Stimulated activated CD4-positive, alpha-beta T cell treated with anti-CD3 and anti-CD28 coated beads, Interleukin-2, amount 100 ng/mL, for 24 hours (primary cell): Measurements from ENCODE around the gene KCTD4.
"Not testable (repeated sequence)": the region's sequence is repeated elsewhere in the genome, so short reads cannot be mapped to it uniquely, and the experiment has no call there.

Experiments
- DNase-seq, 2 donors: peaks; one replicate each; pipeline ENCODE4 v3.0.0-alpha.2; 2020

The KCTD4 gene

GRCh38 chr13:45215392-45216077 lies 14.7 kb upstream of the KCTD4 start:
- no peak for DNase-seq

DNA sequence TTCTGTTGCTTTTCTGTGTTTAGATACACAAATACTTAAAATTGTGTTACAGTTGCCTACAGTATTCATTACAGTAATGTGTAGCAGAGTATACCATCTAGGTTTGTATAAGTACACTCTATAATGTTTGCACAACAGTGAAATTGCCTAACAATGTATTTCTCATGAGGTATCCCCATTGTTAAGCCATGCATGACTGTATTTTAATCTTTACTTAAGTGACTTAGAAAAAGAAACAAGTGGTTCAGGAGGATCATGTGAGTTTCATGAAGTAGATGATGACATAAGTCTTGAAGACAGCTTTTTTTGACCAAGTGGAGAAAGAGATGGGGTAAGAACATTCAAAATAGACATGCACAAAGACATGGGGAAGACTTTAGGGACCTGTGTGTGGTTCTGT lies 8.4 kb upstream of the KCTD4 start:
- no peak for DNase-seq

- no peak for DNase-seq
These were observed 7.3 kb upstream of the KCTD4 start for GRCh38 chr13:45208132-45208531.

GRCh38 chr13:45207319-45207718 lies 6.5 kb upstream of the KCTD4 start:
- DNase-seq: no peak

- DNase-seq: no peak
These were observed 5.5 kb upstream of the KCTD4 start for GRCh38 chr13:45206340-45206739.

DNA sequence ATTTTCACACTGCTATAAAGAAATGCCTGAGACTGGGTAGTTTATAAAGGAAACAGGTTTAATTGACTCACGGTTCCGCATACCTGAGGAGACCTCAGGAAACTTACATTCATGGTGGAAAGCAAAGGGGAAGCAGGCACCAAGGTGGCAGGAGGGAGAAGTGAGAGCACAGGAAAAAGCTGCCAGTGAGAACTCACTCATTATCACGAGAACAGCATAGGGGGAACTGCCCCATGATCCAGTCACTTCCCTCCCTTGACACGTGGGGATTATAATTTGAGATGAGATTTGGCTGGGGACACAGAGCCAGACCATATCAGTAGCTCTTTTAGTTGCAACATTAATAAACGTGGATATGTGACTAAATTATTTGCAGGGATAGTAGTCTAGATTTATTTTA lies 4.3 kb upstream of the KCTD4 start:
- no peak for DNase-seq

DNA sequence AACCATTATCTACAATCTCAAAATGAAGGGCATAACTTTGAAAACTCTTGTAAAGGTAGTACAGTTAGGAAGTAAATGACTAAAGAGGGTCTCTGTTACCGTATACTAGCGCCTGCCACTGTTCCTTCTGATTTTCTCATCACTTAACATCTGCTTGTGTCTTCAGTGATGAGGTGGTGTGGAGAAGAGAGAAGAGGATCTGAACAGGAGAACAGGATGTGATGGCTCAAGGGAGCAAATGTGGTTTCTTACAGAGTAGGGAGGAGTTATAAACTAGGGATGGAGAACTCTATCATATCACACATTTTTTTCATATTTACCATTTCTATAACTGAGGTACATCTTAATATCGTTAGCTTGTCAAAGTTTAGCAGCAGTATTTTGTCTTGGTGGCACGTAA lies 1.1 kb downstream of the KCTD4 start:
- DNase-seq: no peak

DNA sequence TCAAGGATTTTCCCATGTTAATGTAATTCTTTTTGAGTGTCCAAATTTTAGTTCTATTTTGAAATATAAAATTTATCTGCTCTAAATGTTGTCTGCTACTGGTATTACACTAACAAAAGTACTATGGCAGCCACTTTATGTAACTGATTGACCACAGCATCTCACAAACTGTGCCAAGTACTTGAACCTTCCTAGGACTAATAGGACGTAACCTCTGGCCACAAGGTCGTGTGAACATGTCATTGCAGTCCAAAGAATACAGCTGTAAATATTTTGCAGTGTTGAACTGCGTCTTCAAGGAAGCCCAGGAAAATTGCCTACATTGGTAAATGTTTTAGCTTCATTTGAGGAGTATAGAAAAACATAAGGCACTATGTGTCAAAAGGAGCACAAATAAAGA lies 1.9 kb downstream of the KCTD4 start:
- no peak for DNase-seq

GRCh38 chr13:45198041-45198440 lies 2.8 kb downstream of the KCTD4 start:
- DNase-seq: no peak

GRCh38 chr13:45196622-45197021 lies 4.2 kb downstream of the KCTD4 start:
- DNase-seq: no peak

- DNase-seq: no peak
These were observed 4.7 kb downstream of the KCTD4 start for GRCh38 chr13:45196096-45196495.

DNA sequence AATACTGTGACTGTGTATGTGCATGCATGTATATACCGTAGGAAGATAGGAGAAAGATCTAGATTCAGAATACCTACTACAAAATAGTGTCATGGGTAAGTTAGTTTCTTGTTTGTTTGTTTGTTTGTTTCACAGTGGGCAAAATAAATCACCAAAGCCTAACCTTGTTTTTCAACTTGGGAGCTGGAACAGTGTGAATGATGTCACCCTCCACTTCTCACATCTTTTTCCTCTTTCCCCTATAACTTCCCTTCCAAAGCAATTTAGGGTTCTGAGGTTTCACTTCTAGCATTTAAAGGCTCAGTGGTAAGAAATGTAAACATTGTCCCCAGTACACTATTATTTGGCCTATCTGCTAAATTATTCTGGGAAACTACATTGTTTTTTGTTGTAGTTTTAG lies 5.4 kb downstream of the KCTD4 start:
- no peak for DNase-seq

DNA sequence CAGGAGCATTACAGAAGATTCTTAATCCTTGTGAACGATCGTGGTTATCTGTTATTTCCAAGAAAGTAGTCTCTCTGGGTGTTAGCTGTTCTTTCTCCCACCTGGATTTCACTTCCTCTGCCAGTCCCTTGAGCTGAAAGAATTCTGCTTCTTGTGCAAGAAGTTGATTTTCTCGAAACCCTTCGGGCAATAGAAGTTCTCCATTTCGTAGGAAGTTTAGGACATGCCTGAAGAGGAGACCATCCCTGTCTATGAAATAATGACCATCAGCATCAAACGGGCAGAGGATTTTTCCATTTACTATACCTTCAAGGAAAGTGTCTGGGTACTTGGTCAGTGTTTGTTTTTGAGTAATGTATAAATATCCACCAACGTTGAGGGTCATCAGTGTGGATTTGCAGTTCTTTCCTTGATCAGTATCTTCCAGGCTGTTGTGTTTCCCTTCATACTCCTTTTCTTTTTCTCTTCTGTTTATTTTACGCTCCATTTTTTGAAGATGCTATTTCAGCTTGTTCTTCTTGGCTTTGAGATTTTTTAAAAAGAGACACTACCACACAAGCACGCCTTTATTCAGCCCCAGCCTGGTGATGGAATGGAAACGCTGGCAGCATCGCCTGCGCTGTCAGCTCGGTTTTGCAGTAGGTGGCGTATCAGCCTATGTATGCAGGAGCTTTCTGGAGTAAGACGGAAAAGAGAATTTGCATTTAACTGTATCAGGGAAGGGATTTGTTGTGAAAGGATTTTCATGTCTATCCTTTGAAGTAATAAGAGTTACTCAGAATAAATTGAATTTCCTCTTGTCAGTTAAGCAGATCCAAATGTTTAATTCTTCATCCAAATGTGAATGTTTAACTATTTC lies 6.5 kb downstream of the KCTD4 start:
- DNase-seq: no peak

DNA sequence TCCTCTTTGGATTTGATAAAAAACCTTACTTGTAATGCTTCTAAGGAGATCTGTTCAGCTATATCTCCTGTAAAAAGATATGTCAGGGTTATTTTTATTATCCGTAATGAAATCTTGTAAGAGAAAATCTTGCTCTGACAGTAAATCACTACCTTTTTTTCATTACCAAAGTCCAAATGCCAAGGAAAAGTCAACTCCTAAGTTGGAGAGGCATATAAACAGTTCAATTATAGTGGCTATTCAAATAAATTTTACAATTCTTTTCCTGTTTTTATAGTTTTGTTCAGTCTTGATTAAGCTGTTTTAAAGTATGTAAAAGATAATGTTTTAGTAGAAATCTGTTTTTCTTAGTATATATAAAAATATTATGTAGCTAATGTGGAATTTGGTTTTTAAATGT lies 9.0 kb downstream of the KCTD4 start:
- DNase-seq: no peak

GRCh38 chr13:45189511-45189910 lies 11.3 kb downstream of the KCTD4 start:
- not testable (repeated sequence) for DNase-seq

DNA sequence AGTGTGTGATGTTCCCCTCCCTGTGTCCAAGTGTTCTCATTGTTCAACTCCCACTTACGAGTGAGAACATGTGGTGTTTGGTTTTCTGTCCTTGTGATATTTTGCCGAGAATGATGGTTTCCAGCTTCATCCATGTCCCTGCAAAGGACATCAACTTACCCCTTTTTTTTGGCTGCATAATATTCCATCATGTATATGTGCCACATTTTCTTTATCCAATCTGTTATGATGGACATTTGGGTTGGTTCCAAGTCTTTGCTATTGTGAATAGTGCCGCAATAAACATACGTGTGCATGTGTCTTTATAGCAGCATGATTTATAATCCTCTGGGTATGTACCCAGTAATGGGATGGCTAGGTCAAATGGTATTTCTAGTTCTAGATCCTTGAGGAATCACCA lies 11.8 kb downstream of the KCTD4 start:
- not testable (repeated sequence) for DNase-seq

DNA sequence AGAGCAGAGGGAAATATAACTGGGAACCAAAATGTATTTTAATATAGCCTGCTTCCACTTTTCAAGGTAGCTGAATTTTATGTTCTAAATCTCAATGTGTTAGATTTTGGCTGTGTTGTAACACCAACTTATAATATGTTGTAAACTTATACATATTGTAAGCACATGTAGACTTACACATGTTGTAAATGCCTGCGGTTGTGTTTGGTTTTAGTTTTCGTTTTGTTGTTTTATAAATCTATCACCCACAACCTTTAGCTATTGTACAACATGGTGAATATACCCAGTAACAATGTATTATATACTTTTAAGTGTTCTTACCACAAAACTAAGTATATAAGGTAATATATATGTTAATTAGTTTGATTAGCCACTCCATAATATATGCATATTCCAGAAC lies 15.6 kb downstream of the KCTD4 start:
- no peak for DNase-seq

- no peak for DNase-seq
These were observed 16.2 kb downstream of the KCTD4 start for GRCh38 chr13:45184693-45185092.

GRCh38 chr13:45180713-45181601 lies 19.9 kb downstream of the KCTD4 start:
- DNase-seq: no peak

- DNase-seq: no peak
These were observed 20.5 kb downstream of the KCTD4 start for GRCh38 chr13:45180303-45180702.

GRCh38 chr13:45179428-45179827 lies 21.4 kb downstream of the KCTD4 start:
- no peak for DNase-seq

- DNase-seq: no peak
These were observed 22.3 kb downstream of the KCTD4 start for GRCh38 chr13:45178349-45179162.

DNA sequence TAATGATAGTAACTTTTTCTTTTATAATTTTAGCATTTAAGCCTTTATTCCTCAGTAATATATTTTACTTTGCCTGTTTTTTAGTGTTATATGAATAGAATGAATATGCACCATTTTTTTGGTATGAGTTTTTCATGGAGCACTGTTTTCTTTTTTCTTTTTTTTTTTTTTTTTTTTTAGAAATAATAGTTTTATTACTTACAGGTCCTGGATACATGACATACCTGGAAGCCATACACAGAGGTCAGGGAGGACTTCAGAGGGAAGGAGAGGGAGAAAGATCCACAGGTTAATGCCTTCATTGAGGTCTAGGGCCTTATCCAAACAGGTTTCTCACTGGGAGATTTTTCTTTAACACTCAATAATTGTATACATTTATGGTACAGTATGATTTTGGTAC lies 26.4 kb downstream of the KCTD4 start:
- no peak for DNase-seq
